ENCODE measurements around the gene RPL10A.
A peak's percentile ranks its signal among the peaks of the same experiment; 100 is the strongest.

Gene RPL10A

GRCh38 chr6:35449287-35449881 is 18.8 kb upstream of the RPL10A start:
- H3K4me3 ChIP-seq (ENCODE audit: low read depth, low read length), result no peak overlapping the region
- TF ChIP-seq, protein P1, sequence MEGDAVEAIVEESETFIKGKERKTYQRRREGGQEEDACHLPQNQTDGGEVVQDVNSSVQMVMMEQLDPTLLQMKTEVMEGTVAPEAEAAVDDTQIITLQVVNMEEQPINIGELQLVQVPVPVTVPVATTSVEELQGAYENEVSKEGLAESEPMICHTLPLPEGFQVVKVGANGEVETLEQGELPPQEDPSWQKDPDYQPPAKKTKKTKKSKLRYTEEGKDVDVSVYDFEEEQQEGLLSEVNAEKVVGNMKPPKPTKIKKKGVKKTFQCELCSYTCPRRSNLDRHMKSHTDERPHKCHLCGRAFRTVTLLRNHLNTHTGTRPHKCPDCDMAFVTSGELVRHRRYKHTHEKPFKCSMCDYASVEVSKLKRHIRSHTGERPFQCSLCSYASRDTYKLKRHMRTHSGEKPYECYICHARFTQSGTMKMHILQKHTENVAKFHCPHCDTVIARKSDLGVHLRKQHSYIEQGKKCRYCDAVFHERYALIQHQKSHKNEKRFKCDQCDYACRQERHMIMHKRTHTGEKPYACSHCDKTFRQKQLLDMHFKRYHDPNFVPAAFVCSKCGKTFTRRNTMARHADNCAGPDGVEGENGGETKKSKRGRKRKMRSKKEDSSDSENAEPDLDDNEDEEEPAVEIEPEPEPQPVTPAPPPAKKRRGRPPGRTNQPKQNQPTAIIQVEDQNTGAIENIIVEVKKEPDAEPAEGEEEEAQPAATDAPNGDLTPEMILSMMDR (IDR thresholded peaks at IDR 0.05; ENCODE audit: borderline replicate concordance, insufficient read depth, low read depth, low read length), result peak; percentile 46; the same call in 1 of the 2 replicates

DNA sequence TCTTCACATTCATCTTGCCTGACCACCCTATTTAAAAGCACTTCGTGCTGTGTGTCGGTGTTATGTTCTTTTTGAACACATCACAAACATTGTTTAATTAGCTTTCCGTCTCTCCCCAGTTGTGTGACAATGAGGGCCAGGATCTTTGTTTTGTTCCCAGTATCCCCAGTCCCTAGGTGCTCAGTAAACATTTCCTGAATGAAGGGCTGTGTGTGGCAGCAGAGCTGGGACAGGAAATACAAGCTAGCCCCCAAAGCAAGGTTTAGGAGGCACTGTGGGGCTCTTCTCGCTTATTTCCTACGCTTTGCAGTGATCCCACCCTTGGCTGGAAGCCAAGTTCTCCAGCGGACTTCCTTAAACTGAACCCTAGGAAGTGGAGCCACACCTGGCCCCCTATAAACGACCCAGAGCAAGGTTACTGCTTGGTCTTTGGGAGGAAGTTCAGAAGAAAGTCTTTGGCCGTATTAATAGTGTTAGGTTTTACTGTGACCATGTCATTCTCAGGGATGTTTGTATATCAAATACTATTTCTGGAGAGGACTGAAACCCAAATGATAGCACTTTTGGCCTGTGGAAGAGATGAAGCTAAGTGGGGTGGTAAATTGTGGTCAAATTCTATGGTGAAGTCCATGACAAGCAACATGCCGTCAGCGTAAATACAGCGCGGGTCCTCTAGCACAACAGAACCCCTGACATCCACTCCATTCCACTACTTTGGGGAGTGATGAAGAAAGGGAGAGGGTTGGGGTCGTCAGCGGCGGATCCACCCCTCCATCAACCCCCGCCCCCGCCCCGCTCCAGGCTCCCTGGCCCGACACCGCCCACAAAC is 16.6 kb upstream of the RPL10A start:
- TF ChIP-seq, protein P1 (IDR thresholded peaks at IDR 0.05; ENCODE audit: borderline replicate concordance, insufficient read depth, low read depth, low read length), result no peak

GRCh38 chr6:35452183-35453090 is 15.8 kb upstream of the RPL10A start, which contains the start of gene FANCE:
Gene FANCE, plus strand, starts transcription at chr6:35452338. Its CDS starts 208 bp downstream, at chr6:35452546.
- TF ChIP-seq, protein P1 (IDR thresholded peaks at IDR 0.05; ENCODE audit: borderline replicate concordance, insufficient read depth, low read depth, low read length), result no peak
- peak within 1 kb of the TSS; percentile 68 for H3K4me3 ChIP-seq (ENCODE audit: low read depth, low read length)

More for the DNA sequence above, 16.6 kb upstream of the RPL10A start:
- H3K4me3 ChIP-seq (ENCODE audit: low read depth, low read length), result no peak overlapping the region

DNA sequence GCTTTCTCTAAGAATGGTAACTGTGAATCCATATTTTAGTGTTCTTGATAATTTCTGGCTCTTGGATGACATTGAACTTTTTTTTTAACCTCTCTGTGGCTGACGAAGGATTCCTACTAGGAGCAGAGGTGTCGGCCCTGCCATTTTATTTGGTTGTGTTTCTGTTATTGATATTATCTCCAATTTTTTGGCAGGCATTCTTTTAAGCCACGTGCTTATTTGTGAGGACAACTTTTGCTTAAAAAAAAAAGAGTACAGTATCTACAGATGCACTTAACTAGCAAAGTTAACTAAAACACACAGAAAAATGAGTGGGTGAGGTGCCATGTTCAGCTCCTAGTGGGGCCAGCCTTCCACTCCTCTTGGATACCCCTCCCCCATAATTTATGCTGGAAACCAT is 15.0 kb upstream of the RPL10A start:
- TF ChIP-seq, protein P1 (IDR thresholded peaks at IDR 0.05; ENCODE audit: borderline replicate concordance, insufficient read depth, low read depth, low read length), result no peak
- H3K4me3 ChIP-seq (ENCODE audit: low read depth, low read length), result no peak overlapping the region

DNA sequence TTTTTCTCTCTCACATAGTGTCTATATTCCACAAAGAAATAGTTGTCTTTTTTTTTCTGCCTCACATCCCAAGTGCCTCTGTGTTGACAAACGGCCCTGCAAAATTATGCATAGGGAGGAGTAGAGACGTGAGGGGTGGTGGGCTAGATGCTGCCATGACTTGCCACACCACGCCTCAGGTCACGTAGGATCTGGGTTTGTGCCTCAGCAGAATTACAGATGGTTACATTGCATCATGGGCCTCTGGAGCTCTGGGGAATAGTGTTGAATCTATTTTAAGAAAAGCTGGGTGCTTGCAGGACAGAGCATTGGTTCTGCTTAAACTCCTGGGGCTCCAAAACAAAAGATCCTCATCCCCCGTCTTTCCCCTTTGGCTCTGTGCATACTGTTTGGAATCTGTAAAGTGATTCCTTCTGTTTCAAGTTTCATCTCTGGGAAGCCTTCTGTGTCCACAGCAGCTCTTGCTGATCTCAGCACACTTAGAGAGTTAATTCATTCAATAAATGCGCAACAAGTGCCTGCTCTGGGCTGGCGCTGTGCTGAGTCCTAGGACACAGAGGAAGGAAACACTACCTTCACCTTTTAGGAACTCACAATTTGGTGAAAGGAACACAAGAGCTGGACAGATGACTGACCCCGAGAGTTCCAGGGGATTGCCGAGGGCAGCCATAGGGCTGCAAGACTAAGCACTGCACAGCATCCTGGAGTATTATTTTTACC is 13.7 kb upstream of the RPL10A start:
- no peak overlapping the region for H3K4me3 ChIP-seq (ENCODE audit: low read depth, low read length)

GRCh38 chr6:35457907-35458306 is 10.3 kb upstream of the RPL10A start:
- TF ChIP-seq, protein P1 (IDR thresholded peaks at IDR 0.05; ENCODE audit: borderline replicate concordance, insufficient read depth, low read depth, low read length), result no peak
- H3K4me3 ChIP-seq (ENCODE audit: low read depth, low read length), result no peak overlapping the region

More for the DNA sequence above, 13.7 kb upstream of the RPL10A start:
- TF ChIP-seq, protein P1 (IDR thresholded peaks at IDR 0.05; ENCODE audit: borderline replicate concordance, insufficient read depth, low read depth, low read length), result no peak
